Hematopoietic multipotent progenitor cell treated with erythropoietin and hydrocortisone succinate and interleukin-3 and kit ligand, for 17 days (in vitro differentiated cells): ENCODE data around the gene FRMD3.

Experiments
- DNase-seq: peaks from one replicate; pipeline ENCODE4 v3.0.0-alpha.2; 2015; ENCODE audit warnings: low spot score

The FRMD3 gene

DNA sequence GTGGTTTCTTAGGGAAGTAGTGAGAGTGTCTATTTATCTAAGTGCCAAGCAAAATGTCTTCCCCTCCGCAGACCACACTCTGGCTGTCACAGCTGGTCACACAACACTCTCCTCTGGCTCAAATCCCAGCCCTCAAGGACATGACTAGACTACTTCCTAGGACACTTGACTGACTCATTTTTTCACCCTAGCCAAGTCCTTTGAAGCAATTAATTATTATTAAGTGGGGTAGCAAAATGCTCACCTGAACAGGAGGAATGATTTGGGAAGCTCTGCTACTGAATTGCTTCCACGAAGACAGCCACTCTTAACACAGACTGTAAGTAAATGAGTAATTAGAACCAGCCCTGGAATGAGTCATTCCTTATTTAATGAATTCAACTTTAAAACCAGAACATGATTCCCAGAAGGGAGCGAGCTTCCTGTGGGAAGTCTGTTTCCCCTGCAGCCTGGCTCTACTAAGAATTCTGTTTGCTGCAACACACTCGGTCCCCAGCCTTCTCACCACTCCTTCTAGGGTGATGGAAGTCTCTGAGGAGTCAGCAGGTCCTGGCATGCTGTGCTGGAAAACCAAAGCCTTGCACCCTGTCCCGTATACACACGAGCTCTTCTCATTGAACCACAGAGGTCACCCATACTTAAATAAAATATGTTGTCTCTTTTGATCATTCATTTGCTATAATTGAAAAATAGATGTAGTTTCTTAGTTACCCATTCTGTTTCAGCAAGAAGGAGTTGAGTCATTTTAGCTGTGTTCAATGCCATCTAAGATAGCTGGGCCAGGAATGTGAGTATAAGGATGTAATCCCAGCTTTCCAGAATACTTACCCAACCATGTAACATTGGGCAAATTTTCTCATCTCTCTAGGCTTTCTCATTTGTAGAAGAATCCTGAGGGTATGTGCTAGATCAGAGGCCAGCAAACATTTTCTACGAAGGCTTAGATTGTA, 256.6 kb downstream of the FRMD3 start:
- DNase-seq, result no peak

DNA sequence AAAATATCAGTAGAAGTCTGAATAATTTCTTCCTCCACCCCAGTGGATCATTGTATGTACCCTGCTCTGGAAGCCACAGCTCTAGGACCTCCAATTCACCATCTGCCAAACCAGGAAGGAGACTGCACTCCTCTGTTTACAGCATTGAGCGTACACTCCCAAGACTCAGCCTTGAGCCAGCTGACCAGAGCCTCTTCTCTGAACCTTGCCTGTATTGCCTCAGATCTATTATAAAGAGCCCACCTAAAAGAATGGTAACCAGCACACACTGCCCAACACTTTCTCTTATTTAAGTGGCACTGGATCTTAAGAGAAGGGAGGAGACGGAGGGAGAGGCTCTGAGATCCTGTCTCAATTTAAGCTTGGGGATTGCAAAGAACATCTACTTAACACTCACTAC, 257.4 kb downstream of the FRMD3 start:
- no peak for DNase-seq

DNA sequence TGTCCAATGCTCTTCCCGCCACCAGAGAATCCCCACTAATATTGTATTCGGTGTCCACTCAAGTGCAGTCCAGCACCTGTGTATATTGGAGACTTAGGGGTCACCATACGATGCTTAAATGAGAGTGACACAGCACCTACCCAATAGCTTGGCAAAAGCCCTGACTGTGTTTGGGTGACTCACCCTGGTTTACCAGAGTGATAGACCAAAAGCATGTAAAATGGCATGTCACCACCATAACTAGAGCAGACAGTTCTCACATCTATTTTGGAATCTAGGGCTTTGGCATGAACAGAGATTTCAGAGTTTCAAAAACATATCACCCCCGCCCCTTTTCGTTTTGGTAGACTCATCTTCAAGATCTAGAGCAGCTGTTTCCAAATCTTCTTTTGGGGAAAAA, 257.9 kb downstream of the FRMD3 start:
- no peak for DNase-seq

DNA sequence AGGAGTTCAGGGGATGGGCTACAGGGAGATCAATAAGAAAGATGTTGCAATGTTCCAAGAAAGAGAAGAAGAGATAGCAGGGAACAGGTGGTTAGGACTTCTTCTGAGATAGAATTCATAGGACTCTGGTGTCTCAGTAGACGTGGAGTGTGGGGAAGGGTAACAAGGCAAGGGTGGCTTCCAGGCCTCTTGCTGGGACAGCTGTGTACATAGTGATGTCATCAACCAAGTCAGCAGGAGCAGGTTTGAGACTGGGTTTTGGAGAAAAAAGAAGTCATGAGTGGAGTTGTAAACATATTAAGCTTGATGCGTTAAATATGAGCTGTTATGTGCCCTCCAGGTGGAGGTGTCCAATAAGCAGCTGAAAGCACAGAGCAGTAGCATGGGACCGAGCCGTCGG, 263.4 kb downstream of the FRMD3 start:
- DNase-seq, result no peak

DNA sequence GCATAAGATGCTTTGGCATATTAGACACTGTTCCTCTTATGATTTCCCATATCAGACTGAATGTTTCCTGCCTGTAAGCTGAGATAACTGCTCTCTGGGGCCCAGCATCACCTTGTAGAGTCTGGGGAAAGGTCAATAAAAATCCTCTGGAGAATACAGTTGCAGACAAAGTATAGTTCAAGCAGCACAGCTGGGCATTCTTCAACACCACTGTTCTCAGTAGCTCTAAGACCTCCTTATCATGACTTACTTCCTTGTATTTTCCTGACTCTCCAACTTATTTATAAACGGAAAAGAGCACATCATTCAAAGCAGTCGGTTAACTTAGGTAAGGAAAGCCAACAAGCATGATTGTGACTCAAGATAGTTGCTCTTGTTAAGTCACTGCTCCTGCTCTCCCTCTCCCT, 266.5 kb downstream of the FRMD3 start:
- no peak for DNase-seq

DNA sequence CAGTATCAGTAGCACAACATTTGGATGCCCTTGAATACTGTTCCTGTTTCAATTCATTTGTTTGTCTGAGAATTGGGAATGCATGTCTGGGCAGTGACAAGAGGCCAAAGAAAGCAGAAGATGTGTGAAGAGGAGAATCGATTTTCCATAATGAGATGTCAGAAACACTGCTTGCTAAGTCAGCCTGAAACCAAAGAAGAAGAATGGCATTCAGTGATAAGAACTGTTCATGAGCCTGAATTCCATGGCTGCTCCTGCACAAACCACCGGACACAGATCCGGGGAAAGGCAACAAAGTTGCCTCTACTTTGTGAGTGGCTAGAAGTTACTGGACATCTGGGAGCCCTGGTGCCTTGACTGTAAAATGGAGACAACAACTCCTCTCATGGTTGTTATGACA, 268.1 kb downstream of the FRMD3 start:
- DNase-seq, result no peak

DNA sequence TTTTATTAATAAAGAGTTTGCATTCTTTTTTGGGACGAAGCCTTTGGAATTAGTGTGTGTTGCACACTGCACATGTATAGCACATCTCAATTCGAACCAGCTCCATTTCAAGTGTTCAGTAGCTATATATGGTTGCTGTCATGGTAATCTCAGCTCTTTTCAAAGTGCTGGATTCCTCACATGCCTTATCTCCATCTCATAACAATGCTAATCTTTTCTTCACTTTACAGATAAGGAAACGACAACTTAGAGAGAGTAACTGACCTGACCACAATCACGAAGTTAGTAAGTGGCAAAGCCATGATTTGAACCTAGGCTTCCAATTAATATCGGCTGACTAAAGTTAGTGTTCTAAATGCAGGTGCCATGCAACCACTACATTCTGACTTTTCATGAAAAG, 270.5 kb downstream of the FRMD3 start:
- no peak for DNase-seq

DNA sequence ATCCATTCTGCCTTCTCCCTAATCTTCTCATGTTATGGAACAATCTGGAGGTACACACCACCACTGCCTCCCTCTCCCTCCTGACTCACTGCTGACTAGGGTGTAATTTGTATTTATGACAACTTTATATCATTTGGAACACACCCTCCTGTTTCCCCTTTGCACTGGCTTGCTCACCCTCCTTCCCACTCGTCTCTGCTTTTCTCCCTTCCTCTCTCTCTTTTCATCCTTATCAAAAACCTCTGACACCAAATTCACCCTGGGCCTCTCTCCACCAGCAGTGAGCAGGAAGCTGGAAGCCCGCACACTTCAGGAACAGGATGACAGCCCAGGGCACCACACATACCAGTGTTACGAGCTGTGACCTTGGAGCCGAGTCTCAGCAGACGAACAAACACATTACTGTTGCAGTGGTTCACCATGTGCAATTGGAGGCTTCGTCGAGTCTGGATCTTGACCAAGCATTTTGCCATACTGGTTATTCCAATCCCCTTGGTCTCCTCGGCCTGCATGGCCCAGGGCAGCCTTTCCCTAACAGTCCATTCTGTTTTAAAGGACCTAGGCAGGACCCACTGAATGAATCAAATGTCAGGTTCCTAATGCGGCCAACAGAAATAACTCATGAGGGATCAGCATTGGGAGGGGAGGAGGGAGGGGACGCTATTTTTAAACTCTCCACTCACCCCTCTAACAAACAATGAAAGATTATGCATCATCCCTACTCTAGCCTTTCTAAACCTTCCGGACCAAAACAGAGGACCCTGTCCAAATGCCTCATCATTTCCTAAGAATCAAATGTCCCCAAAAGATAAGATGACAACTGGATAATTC, 271.3 kb downstream of the FRMD3 start:
- no peak for DNase-seq

DNA sequence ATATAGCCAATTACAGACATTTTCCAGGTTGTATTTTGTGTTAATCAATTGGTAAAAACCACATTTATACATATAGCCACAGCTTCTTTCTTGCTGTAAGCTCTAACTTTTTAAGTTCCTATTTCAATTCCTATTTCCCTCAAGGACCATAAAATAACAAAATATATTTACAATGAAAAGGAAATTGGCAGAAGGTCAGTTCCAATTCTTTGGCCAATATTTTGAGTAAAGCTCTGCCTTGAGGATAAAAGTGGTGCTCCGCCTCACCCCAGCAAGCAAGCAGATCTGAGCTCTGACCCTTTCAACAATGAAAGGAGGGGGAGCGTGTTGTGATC, 271.9 kb downstream of the FRMD3 start:
- DNase-seq, result no peak

DNA sequence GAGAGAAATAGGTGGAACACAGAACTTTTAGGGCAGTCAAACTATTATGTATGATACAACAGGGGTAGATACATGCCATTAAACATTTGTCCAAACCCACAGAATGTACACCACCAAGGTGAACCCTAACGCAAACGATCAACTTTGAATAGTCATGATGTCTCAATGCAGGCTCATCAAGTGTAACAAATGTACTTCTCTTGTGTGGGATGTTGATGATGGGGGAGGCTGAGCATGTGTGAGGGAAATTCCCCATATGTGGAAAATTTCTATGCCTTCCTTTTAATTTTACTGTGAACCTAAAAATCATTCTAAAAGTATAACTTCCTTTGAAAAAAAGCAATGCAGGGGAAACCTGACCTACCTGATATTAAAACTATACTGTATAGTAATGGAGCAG, 273.9 kb downstream of the FRMD3 start:
- DNase-seq, result no peak

DNA sequence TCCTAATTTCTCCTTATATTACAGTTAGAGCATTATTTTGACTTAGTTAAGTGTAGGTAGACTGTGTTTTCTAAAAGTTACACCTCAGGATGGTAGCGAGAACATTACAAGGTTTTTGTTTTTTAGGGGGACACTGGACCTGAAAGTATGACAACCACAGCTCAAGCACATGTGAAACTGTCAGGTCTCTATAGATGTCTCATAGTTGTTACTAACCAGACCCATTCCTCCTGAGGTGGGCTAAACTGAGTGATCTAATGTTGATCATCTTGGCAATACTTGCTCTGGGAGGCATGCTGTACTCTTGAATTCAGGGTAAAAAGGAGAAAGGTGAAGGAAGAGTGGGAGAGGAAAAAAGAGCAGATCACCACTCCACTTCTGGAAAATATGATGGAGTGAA, 278.6 kb downstream of the FRMD3 start:
- DNase-seq, result no peak

DNA sequence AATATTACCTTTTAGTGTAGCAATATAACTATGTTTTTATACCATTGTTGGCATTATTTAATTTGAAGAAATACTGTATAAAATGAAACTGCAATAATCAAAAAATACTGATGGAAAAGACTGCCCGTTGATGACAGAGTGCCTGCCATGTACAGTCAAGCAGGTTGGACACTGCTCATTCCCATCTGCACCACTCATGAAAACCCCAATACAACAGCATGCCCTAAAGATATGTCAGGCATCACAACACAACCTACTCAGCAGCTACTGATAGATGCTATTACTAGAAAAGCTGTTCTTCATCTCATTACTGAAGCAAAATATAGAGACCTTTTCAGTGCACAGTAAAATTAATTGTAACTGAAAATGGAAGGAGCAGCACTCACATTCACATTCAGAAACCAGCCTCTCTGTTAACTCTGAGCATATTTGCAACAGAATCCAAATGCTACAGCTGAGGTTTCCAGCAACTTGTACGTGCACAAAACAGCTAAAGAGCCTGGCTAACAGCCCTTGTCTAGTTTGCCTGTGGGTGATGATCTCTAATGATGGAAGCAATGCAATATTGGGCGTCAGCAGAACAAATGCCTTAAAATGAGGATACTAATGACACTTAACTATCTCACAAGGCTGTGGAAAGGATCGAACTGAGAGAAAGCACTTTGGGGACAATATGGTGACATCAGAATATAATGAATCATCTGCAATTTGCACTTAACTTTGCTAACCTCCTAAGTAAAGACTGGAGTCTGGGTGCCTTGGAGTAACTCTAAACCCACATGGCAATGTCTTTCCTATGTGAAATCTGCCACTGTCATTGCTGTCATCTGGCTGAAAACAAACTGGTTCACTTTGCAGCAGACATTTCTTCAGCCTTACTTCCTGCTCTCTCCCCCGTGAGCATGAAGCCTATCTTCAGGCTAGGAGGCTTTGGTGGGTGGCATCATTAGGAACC, 280.0 kb downstream of the FRMD3 start:
- DNase-seq, result no peak

DNA sequence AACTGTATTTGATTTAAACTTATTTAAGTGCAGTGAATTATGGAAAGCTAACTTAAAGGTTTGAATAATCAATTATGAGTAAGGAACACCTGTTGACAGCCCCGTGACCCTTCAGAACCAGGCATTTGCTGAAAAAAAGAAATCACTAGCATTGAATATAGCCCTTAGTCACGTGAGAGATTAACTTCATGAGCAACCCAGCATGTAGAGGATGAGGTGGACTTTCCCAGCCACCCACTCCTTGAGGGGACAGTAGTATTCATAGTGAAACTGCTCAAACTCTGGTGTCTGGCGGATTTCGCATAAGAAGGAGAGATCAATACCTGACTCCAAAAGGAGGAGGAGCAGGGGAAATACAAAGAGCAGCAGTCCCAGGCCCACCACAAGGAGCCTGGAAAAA, 290.5 kb downstream of the FRMD3 start:
- no peak for DNase-seq

DNA sequence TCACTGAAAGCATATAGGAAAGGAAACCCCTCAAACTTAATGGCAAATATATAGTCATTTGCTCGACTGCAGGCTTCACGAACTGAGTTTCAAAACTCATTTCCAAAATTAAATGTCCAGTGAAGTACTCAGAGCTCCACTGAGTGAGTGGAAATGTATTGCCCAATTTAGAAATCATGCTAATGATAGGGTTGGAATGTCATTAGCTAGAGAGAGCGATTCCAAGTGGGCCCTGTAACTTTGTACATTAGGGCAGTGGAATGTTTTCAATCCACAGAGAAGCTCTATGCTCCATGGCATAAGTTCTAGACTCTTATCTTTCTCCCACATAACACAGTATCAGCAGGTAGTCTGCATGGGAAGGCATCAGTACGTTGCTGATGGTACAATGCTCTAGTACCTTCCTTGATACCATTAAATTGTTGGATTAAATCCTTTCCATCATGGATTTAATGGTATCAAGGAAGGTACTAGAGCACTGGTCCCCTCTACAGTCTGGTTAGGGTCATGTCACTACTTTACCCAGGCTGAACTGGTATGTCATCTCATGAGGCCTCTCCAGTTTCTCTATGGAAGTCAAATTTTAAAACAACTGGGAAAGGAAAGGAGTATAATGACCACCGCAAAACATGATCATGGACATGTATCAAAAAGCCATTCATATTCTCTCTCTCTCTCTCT, 292.1 kb downstream of the FRMD3 start:
- DNase-seq, result no peak

DNA sequence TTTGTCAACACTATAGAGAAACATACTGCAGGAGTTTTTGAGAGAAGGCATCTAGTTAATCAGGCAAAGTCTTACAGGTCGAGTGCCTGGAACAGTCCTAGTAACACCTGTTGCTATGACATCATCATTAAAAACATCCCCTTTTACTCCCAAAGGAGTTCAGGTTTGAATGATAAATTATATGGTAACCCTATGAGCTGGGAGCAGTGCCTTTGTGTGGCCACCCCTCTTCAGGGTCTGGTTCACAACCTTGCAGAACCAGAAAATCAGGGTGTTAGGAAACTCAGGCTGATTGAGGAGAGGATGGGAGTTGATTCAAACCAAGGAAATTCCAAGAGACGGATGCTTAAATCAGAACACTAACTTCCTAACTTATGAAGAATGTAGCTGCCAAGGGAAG, 296.1 kb downstream of the FRMD3 start:
- DNase-seq, result no peak

DNA sequence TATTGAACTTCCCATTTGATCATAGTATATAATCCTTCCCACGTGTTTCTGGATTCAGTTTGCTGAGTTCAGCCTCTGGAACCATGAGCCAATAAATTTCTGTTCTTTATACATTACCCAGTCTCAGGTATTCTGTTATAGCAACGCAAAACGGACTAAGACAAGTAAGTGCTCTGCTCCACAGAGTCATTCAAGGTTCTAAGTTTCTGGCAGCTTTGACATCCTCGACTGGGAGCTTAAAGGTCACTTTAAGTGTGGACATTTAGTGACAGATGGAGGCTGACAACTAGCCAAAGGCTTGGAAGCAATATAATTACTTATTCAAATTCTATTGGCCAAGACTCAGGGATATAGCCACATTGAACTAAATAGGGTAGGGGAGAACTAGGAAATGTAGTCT, 297.5 kb downstream of the FRMD3 start:
- DNase-seq, result no peak

DNA sequence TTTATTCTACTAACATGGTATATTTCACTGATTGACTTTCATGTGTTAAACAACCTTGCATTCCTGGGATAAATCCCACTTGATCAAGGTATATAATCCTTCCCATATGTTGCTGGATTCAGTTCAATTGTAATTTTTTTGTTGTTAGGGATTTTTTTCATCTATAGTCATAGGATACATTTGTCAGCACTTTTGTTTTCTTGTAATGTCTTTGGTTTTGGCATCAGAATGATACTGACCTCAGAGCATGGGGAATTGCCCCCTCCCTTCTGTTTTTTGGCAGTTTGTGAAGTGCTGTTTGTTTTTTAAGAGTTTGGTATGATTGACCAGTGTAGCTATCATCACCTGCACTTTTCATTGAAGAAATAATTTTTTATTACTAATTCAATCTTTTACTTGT, 298.5 kb downstream of the FRMD3 start:
- no peak for DNase-seq

DNA sequence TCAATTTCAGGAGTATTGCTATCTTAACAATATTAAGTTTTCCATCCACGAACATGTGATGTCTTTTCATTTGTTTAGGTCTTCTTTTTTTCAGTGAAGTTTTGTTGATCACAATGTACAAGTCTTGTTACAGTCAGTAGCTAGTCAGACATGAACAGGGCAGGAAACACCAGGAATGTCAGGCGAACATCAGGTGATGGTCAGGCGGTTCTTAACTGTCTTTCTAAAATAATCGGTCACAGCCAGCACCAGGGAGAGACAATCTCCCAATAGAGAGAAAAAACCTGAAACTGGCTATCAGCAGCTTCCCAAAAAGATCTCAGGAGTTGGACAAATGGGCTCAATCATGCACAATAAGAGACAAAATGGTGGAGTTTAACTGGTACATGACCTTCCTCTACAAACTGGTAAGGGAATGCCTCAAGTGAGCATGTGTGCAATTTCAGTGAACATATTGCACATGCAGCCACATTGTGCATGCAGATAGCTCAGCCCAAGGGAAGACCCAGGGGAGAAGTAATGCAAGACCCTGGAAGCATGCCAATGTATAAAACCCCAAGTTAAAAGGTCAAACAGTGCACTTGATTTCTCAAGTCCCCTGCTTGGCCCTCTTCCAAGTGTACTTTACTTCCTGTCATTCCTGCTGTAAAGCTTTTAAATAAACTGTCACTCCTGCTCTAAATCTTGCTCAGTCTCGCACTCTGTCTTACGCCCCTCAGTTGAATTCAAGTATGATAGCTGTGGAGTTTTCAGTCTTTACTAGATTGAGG, 299.1 kb downstream of the FRMD3 start:
- DNase-seq, result no peak

DNA sequence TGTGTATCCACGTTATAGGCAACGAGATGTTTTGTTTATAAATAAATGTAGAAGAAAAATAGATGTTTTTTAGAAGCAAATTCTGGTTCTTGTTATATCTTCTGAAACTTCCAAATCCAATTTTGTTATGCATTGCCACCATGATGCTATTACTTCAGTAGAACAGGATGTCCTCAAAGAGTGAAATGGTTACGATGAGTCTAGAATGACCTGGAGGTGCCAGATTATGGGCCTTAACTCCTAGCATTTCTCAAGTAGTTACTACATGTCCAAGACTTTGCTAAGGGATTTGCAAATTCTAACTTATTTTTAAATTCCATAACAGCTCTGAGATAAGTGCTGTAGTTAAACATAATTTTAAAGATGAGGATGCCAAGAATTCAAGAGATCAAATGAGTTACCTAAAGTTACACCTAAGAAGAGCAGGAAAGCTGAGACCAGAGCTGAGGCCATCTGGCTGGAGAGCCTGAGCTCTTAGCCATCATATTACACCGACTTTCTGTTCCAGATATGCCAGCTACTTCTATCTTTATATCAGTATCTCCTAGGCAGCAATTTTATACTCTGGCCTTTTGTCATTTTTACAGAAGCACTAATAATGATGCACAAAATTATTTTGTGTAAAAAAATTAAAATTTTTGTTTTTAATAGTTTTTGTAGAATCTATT, 302.0 kb downstream of the FRMD3 start:
- no peak for DNase-seq

DNA sequence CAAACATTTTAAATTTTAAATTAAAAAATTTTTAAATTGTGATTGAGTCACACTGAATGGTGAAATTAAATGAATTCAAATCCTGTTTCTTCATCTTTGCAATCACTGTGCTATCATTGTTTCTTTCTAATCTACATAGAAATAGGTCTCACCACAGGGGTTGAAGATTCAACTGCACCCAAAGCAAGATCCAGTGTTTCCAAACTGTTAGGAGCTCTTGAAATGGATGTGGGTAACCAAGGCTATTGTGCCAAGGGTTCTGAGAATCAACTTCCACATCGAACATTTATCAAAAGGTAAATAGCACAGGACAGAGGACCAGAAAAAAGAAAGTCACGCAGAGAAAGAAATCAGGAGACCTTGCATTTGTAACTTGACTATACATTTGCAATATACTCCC, 302.7 kb downstream of the FRMD3 start:
- DNase-seq, result no peak
